GM23338 (cell line): ENCODE data around the gene TRIM8. TPM values are rescaled to one million over a fixed set of nuclear protein-coding genes. Genes with fewer than 3 reads are reported as not detected.

Experiments used
- ATAC-seq: fragments of 200-7000 bp; cut with Tn5 transposase; 3 replicates; pipeline ENCODE4 v1.9.1; 2020
- DNase-seq: peaks from one replicate; pipeline ENCODE4 v3.0.0-alpha.2; 2015; ENCODE audit warnings: low spot score
- H2AFZ ChIP-seq: fragments of 200-600 bp; sonication (generic); 2 replicates; pipeline ENCODE4 v1.8.0; 2016; ENCODE audit warnings: antibody characterized with exemption, mild to moderate bottlenecking, moderate library complexity
- H3F3A ChIP-seq: fragments of 200-600 bp; sonication (generic); replicated peaks from 2 replicates; pipeline ENCODE4 v1.8.0; 2017; ENCODE audit warnings: antibody characterized with exemption, mixed run types, low read depth
- H3K27ac ChIP-seq: fragments of 200-600 bp; sonication (generic); 2 replicates; pipeline ENCODE4 v1.6.1; 2016; ENCODE audit warnings: low read depth
- H3K27me3 ChIP-seq: fragments of 200-600 bp; sonication (generic); 2 replicates; pipeline ENCODE4 v1.8.0; 2016; ENCODE audit warnings: mild to moderate bottlenecking, mixed run types, moderate library complexity; ENCODE audit not compliant: insufficient read depth
- H3K36me3 ChIP-seq: fragments of 200-600 bp; sonication (generic); 2 replicates; pipeline ENCODE4 v1.8.0; 2016; ENCODE audit warnings: mild to moderate bottlenecking; ENCODE audit not compliant: insufficient read depth
- H3K4me1 ChIP-seq: fragments of 200-600 bp; sonication (generic); 2 replicates; pipeline ENCODE4 v1.8.0; 2016; ENCODE audit warnings: mild to moderate bottlenecking, moderate library complexity; ENCODE audit not compliant: insufficient read depth
- H3K4me2 ChIP-seq: fragments of 200-600 bp; sonication (generic); 2 replicates; pipeline ENCODE4 v1.7.1; 2017; ENCODE audit warnings: mixed run types
- H3K4me3 ChIP-seq: fragments of 200-600 bp; sonication (generic); 2 replicates; pipeline ENCODE4 v1.6.1; 2016; ENCODE audit warnings: mixed run types
- H3K79me2 ChIP-seq: fragments of 200-600 bp; sonication (generic); replicated peaks from 2 replicates; pipeline ENCODE4 v1.8.0; 2017; ENCODE audit warnings: mild to moderate bottlenecking; ENCODE audit not compliant: insufficient read depth
- H3K9me2 ChIP-seq: fragments of 200-600 bp; sonication (generic); 2 replicates; pipeline ENCODE4 v1.8.0; 2017; ENCODE audit not compliant: insufficient read depth
- H4K20me1 ChIP-seq: fragments of 200-600 bp; sonication (generic); replicated peaks from 2 replicates; pipeline ENCODE4 v1.8.0; 2017; ENCODE audit warnings: mild to moderate bottlenecking; ENCODE audit not compliant: insufficient read depth
- H3K27ac Mint-ChIP-seq: 2 replicates; pipeline ENCODE4 v1.8.0; 2020; ENCODE audit warnings: inconsistent platforms, mild to moderate bottlenecking, moderate library complexity, mixed read lengths
- H3K27me3 Mint-ChIP-seq: 3 replicates; pipeline ENCODE4 v1.8.0; 2022; ENCODE audit warnings: low read depth, mild to moderate bottlenecking, moderate library complexity, mixed read lengths, inconsistent platforms; ENCODE audit not compliant: insufficient read depth, poor library complexity
- H3K36me3 Mint-ChIP-seq: 3 replicates; pipeline ENCODE4 v1.8.0; 2021; ENCODE audit warnings: low read depth, mild to moderate bottlenecking, inconsistent platforms, moderate library complexity, mixed read lengths
- H3K4me1 Mint-ChIP-seq: 3 replicates; pipeline ENCODE4 v1.8.0; 2020; ENCODE audit warnings: mild to moderate bottlenecking, inconsistent platforms, mixed read lengths
- H3K4me3 Mint-ChIP-seq: 3 replicates; pipeline ENCODE4 v1.8.0; 2021; ENCODE audit warnings: moderate library complexity, mild to moderate bottlenecking, inconsistent platforms, mixed read lengths
- H3K9me3 Mint-ChIP-seq: 3 replicates; pipeline ENCODE4 v1.8.0; 2020; ENCODE audit warnings: moderate library complexity, mild to moderate bottlenecking, inconsistent platforms, mixed read lengths
- CTCF ChIP-seq, 2 experiments: fragments of 200-600 bp in 1 of 2; sonication (generic) in 1 of 2; conservative IDR thresholded peaks; 2 replicates each; pipeline versions ENCODE4 v1.5.1 to v1.6.1; 2016 to 2017; ENCODE audit warnings: antibody characterized with exemption in 2 of 2, low read depth in 2 of 2, mild to moderate bottlenecking in 2 of 2, moderate library complexity in 1 of 2
- ETS1 ChIP-seq: IDR thresholded peaks from 2 replicates; pipeline ENCODE4 v1.6.1; 2016; ENCODE audit warnings: antibody characterized with exemption
- JUNB ChIP-seq: IDR thresholded peaks from one replicate; pipeline ENCODE4 v1.6.1; 2016; ENCODE audit warnings: antibody characterized with exemption; ENCODE audit not compliant: unreplicated experiment
- REST ChIP-seq: IDR thresholded peaks from one replicate; pipeline ENCODE4 v1.6.1; 2018; ENCODE audit warnings: antibody characterized with exemption; ENCODE audit not compliant: unreplicated experiment
- polyA plus RNA-seq: library from polyadenylated mRNA; unstranded; fragments of >200 nt; fragmentation: Nextera tagmentation; extraction: Ambion mirVana; gene quantifications from 2 replicates; pipeline ENCODE4 v1.2.1, GENCODE V29; 2016
- total RNA-seq: library from RNA; depleted of rRNA; stranded (reverse); fragments of >200 nt; shearing (Covaris generic); gene quantifications from 2 replicates; pipeline ENCODE4 v1.2.3, GENCODE V29; 2014
- TF ChIP-seq, protein P1 (sequence below): fragments of 250-450 bp; sonication (Bioruptor Pico); IDR thresholded peaks from 2 replicates; pipeline ENCODE4 v1.5.0; 2020; ENCODE audit warnings: mild to moderate bottlenecking, moderate library complexity

TRIM8 gene
- total and polyA plus RNA-seq, 2 experiments from 2014 or later, result 15.1 to 36.7 TPM

DNA sequence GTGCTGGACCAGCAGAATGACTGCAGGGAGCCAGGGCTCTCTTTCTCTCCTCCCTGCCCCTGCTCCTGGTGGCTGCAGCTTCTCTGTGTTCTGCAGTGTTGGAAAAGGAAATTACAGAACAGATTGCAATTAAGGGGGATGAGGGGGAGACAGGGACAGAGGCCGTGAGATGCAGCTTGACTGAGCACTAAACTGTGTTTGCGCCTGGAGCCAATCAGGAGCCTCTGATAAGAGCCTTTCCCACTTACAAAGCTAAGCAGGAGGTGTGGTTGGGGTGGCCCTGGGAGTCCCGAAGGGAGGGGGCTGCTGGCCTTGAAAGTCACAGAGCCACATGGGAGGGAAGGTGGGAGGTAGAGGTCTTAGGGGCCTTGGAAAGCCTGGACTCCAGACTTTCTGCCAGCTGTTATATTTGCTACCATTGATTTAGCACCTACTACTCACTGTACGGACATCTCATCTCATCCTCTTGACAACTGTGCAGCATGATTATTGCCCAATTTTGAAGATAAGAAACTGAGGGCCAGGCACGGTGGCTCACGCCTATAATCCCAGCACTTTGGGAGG, 26.7 kb downstream of the TRIM8 start (continued):
- TF ChIP-seq, protein P1, sequence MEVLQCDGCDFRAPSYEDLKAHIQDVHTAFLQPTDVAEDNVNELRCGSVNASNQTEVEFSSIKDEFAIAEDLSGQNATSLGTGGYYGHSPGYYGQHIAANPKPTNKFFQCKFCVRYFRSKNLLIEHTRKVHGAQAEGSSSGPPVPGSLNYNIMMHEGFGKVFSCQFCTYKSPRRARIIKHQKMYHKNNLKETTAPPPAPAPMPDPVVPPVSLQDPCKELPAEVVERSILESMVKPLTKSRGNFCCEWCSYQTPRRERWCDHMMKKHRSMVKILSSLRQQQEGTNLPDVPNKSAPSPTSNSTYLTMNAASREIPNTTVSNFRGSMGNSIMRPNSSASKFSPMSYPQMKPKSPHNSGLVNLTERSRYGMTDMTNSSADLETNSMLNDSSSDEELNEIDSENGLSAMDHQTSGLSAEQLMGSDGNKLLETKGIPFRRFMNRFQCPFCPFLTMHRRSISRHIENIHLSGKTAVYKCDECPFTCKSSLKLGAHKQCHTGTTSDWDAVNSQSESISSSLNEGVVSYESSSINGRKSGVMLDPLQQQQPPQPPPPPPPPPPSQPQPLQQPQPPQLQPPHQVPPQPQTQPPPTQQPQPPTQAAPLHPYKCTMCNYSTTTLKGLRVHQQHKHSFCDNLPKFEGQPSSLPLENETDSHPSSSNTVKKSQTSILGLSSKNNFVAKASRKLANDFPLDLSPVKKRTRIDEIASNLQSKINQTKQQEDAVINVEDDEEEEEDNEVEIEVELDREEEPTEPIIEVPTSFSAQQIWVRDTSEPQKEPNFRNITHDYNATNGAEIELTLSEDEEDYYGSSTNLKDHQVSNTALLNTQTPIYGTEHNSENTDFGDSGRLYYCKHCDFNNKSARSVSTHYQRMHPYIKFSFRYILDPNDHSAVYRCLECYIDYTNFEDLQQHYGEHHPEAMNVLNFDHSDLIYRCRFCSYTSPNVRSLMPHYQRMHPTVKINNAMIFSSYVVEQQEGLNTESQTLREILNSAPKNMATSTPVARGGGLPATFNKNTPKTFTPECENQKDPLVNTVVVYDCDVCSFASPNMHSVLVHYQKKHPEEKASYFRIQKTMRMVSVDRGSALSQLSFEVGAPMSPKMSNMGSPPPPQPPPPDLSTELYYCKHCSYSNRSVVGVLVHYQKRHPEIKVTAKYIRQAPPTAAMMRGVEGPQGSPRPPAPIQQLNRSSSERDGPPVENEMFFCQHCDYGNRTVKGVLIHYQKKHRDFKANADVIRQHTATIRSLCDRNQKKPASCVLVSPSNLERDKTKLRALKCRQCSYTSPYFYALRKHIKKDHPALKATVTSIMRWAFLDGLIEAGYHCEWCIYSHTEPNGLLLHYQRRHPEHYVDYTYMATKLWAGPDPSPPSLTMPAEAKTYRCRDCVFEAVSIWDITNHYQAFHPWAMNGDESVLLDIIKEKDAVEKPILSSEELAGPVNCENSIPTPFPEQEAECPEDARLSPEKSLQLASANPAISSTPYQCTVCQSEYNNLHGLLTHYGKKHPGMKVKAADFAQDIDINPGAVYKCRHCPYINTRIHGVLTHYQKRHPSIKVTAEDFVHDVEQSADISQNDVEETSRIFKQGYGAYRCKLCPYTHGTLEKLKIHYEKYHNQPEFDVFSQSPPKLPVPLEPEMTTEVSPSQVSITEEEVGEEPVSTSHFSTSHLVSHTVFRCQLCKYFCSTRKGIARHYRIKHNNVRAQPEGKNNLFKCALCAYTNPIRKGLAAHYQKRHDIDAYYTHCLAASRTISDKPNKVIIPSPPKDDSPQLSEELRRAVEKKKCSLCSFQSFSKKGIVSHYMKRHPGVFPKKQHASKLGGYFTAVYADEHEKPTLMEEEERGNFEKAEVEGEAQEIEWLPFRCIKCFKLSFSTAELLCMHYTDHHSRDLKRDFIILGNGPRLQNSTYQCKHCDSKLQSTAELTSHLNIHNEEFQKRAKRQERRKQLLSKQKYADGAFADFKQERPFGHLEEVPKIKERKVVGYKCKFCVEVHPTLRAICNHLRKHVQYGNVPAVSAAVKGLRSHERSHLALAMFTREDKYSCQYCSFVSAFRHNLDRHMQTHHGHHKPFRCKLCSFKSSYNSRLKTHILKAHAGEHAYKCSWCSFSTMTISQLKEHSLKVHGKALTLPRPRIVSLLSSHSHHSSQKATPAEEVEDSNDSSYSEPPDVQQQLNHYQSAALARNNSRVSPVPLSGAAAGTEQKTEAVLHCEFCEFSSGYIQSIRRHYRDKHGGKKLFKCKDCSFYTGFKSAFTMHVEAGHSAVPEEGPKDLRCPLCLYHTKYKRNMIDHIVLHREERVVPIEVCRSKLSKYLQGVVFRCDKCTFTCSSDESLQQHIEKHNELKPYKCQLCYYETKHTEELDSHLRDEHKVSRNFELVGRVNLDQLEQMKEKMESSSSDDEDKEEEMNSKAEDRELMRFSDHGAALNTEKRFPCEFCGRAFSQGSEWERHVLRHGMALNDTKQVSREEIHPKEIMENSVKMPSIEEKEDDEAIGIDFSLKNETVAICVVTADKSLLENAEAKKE (CRISPR knock-in tag), result no peak
- no peak for TF ChIP-seq CTCF (conservative IDR thresholded peaks at IDR 0.05; ENCODE audit: low read depth in 2 of 2)

GRCh38 chr10:102673236-102673818, 29.0 kb downstream of the TRIM8 start:
- Histone ChIP-seq H4K20me1 (no peaks in the 10 kb centered on the region; the same call in 1 of the 2 replicates), H3K9me2 (no peaks in the 10 kb centered on the region), H3K4me3 (no peak overlapping the region; the same call in 1 of the 2 replicates), H3K4me1 (peaks cover 73% of the 10 kb centered on the region), H3K27ac (0 out of 2 replicates have a peak overlapping the region, but pooled peaks have one; percentile 17), H3K4me2 (peak overlapping the region; percentile 46), H3F3A (peaks cover 28% of the 10 kb centered on the region), H3K36me3 (no peaks in the 10 kb centered on the region), H2AFZ (no peak overlapping the region), H3K79me2 (no peaks in the 10 kb centered on the region), H3K27me3 (no peaks in the 10 kb centered on the region)
- Mint-ChIP-seq H3K9me3 (no peaks in the 10 kb centered on the region), H3K4me3 (peak overlapping the region; percentile 51; the same call in 1 of the 3 replicates), H3K4me1 (peaks cover 74% of the 10 kb centered on the region), H3K36me3 (no peaks in the 10 kb centered on the region; the same call in 2 of the 3 replicates), H3K27ac (no peak overlapping the region; the same call in 1 of the 2 replicates), H3K27me3 (peaks cover 19% of the 10 kb centered on the region)
- ATAC-seq, result no peak
- no peak for DNase-seq
- no peak for TF ChIP-seq ETS1
- no peak for TF ChIP-seq JUNB
- TF ChIP-seq REST, result no peak
- no peak for TF ChIP-seq CTCF (conservative IDR thresholded peaks at IDR 0.05; ENCODE audit: low read depth in 2 of 2)
